HCT116 (cell line): Measurements from ENCODE around the gene HHAT. TPM values are rescaled to one million over a fixed set of nuclear protein-coding genes. Genes with fewer than 3 reads are reported as not detected.

Experiments
- ATAC-seq: fragments of 200-7000 bp; cut with Tn5 transposase; 2 replicates; pipeline ENCODE4 v1.9.1; 2020; ENCODE audit warnings: mild to moderate bottlenecking, moderate library complexity
- BruUV-seq: library from RNA; stranded (reverse); fragments of 400-500 nt; replicated peaks from 2 replicates; lab custom pipeline; 2021; lab: Mats Ljungman, UMichigan
- CTCF ChIA-PET: fragments of 300-600 bp; sonication (Branson Sonifier 250); formaldehyde crosslinking; loops from one replicate; lab custom pipeline; 2021; ENCODE audit warnings: antibody characterized with exemption; lab: Charles Lee
- POLR2A ChIA-PET: fragments of 300-600, 350-600 bp; sonication (Branson Sonifier 250); formaldehyde crosslinking; loops from one replicate; lab custom pipeline; 2021; ENCODE audit warnings: antibody characterized with exemption; lab: Charles Lee
- RAD21 ChIA-PET, 2 experiments: fragments of 300-600 bp; sonication (Branson Sonifier 250); formaldehyde crosslinking; loops; one replicate each; lab custom pipeline; 2023; ENCODE audit warnings: low total read pairs in 2 of 2; ENCODE audit not compliant: uncharacterized antibody in 2 of 2, unreplicated experiment in 2 of 2, low non-redundant PET in 1 of 2; lab: Charles Lee
- DNase-seq: peaks from one replicate; pipeline ENCODE4 v3.0.0-alpha.2; 2010; ENCODE audit warnings: low read depth, low spot score
- H2AFZ ChIP-seq: fragments of 200-600 bp; shearing (Covaris generic), sonication (generic); 2 replicates; pipeline ENCODE4 v1.6.1; 2017; ENCODE audit warnings: low read depth, mixed run types, mixed read lengths, antibody characterized with exemption, low read length; ENCODE audit not compliant: poor library complexity, severe bottlenecking
- H3K27ac ChIP-seq: 2 replicates; pipeline ENCODE4 v1.5.1; 2012; ENCODE audit warnings: low read depth, low read length
- H3K27me3 ChIP-seq: fragments of 200-600 bp; sonication (generic); 2 replicates; pipeline ENCODE4 v1.6.1; 2016; ENCODE audit warnings: mixed run types, low read length, mixed read lengths; ENCODE audit not compliant: insufficient read depth
- H3K36me3 ChIP-seq, 2 experiments: fragments of 200-500 bp in 1 of 2; fragments of 200-600 bp in 1 of 2; sonication (Bioruptor generic) in 1 of 2; sonication (generic) in 1 of 2; 2 replicates each; pipeline versions ENCODE4 v1.5.1 to v1.6.1; 2014 to 2016; ENCODE audit warnings: low read length in 2 of 2, inconsistent platforms in 1 of 2, mixed read lengths in 1 of 2, mixed run types in 1 of 2; ENCODE audit not compliant: insufficient read depth in 2 of 2, control insufficient read depth in 1 of 2
- H3K4me1 ChIP-seq, 2 experiments: fragments of 200-600 bp in 1 of 2; sonication (generic) in 1 of 2; 2 replicates each; pipeline versions ENCODE4 v1.5.1 to v1.6.1; 2012 to 2017; ENCODE audit warnings: low read length in 2 of 2, inconsistent platforms in 1 of 2, mild to moderate bottlenecking in 1 of 2, mixed read lengths in 1 of 2, mixed run types in 1 of 2, moderate library complexity in 1 of 2; ENCODE audit not compliant: insufficient read depth in 2 of 2, control insufficient read depth in 1 of 2
- H3K4me2 ChIP-seq: fragments of 200-600 bp; sonication (generic); 2 replicates; pipeline ENCODE4 v1.6.1; 2017; ENCODE audit warnings: mixed run types, low read length, mixed read lengths
- H3K4me3 ChIP-seq, 2 experiments: fragments of 200-600 bp in 1 of 2; sonication (generic) in 1 of 2; replicated peaks in 1 of 2; 2 replicates each; pipeline ENCODE4 v1.5.1; 2011 to 2016; ENCODE audit warnings: low read length in 2 of 2, control low read depth in 1 of 2, low read depth in 1 of 2, mild to moderate bottlenecking in 1 of 2, mixed read lengths in 1 of 2, mixed run types in 1 of 2
- H3K79me2 ChIP-seq: fragments of 200-600 bp; sonication (generic); 2 replicates; pipeline ENCODE4 v1.6.1; 2017; ENCODE audit warnings: mild to moderate bottlenecking, mixed run types, low read length, moderate library complexity, mixed read lengths; ENCODE audit not compliant: insufficient read depth
- H3K9ac ChIP-seq: fragments of 200-600 bp; sonication (generic); 2 replicates; pipeline ENCODE4 v1.6.1; 2016; ENCODE audit warnings: low read length, mixed read lengths
- H3K9me2 ChIP-seq: fragments of 200-600 bp; sonication (generic), shearing (Covaris generic); 2 replicates; pipeline ENCODE4 v1.6.1; 2017; ENCODE audit warnings: mixed run types, mild to moderate bottlenecking, moderate library complexity; ENCODE audit not compliant: insufficient read depth
- H3K9me3 ChIP-seq, 2 experiments: fragments of 200-500 bp in 1 of 2; fragments of 200-600 bp in 1 of 2; sonication (Bioruptor generic) in 1 of 2; sonication (generic) in 1 of 2; 2 replicates each; pipeline ENCODE4 v1.6.1; 2014 to 2017; ENCODE audit warnings: low read length in 2 of 2, mixed read lengths in 2 of 2, inconsistent platforms in 1 of 2, low read depth in 1 of 2, mild to moderate bottlenecking in 1 of 2, mixed run types in 1 of 2, moderate library complexity in 1 of 2; ENCODE audit not compliant: control insufficient read depth in 1 of 2, insufficient read depth in 1 of 2
- H4K20me1 ChIP-seq: fragments of 200-600 bp; sonication (generic), shearing (Covaris generic); 2 replicates; pipeline ENCODE4 v1.6.1; 2017; ENCODE audit warnings: mixed run types, mild to moderate bottlenecking, moderate library complexity; ENCODE audit not compliant: insufficient read depth
- CBX3 ChIP-seq: IDR thresholded peaks from 2 replicates; pipeline ENCODE4 v1.6.1; 2012; ENCODE audit warnings: low read depth
- ELF1 ChIP-seq: IDR thresholded peaks from 2 replicates; pipeline ENCODE4 v1.6.1; 2012; ENCODE audit warnings: low read depth, borderline replicate concordance
- EZH2phosphoT487 ChIP-seq: fragments of 200-600 bp; IDR thresholded peaks from 2 replicates; pipeline ENCODE4 v1.6.1; 2018; ENCODE audit warnings: antibody characterized with exemption, borderline replicate concordance
- FOSL1 ChIP-seq: IDR thresholded peaks from 2 replicates; pipeline ENCODE4 v1.6.1; 2012; ENCODE audit warnings: low read depth
- MAX ChIP-seq: IDR thresholded peaks from 2 replicates; pipeline ENCODE4 v1.6.1; 2012
- POLR2A ChIP-seq: IDR thresholded peaks from 2 replicates; pipeline ENCODE4 v1.7.0; 2011; ENCODE audit warnings: borderline replicate concordance; ENCODE audit not compliant: insufficient read depth, insufficient read length; ENCODE audit errors: extremely low read depth
- RAD21 ChIP-seq: IDR thresholded peaks from 2 replicates; pipeline ENCODE4 v1.6.1; 2012; ENCODE audit warnings: low read depth, mild to moderate bottlenecking
- ZBTB33 ChIP-seq: IDR thresholded peaks from 2 replicates; pipeline ENCODE4 v1.6.1; 2011; ENCODE audit warnings: mild to moderate bottlenecking, low read length, moderate library complexity; ENCODE audit not compliant: insufficient replicate concordance; ENCODE audit errors: extremely low read depth
- ZNF274 ChIP-seq: fragments of 200-500 bp; sonication (Bioruptor generic); IDR thresholded peaks from 2 replicates; pipeline ENCODE4 v1.6.1; 2014; ENCODE audit warnings: mild to moderate bottlenecking, low read depth, low read length, inconsistent platforms
- intact Hi-C: fragments of 100-400 bp; cut with micrococcal nuclease; formaldehyde crosslinking; loops from 2 replicates; pipeline ENCODE4 v1.10.0; 2022
- total RNA-seq: library from RNA; stranded (reverse); gene quantifications from one replicate; pipeline ENCODE4 v1.2.1, GENCODE V29; 2021; ENCODE audit not compliant: unreplicated experiment

Gene HHAT
- total RNA-seq, 1 experiment from 2014 or later, result 2.7 TPM

- Histone ChIP-seq H3K79me2 (no peaks in the 10 kb centered on the region), H3K4me2 (no peak overlapping the region), H3K9ac (no peak overlapping the region), H3K4me1 (no peaks in the 10 kb centered on the region), H3K27me3 (peaks cover 16% of the 10 kb centered on the region), H4K20me1 (no peaks in the 10 kb centered on the region), H3K27ac (no peak overlapping the region), H2AFZ (no peak overlapping the region), H3K9me2 (no peaks in the 10 kb centered on the region), H3K36me3 (no peaks in the 10 kb centered on the region), H3K4me3 (no peak overlapping the region), H3K9me3 (no peaks in the 10 kb centered on the region)
- RAD21 ChIA-PET, result no interaction called here
- POLR2A ChIA-PET, result no interaction called here
- no peak for TF ChIP-seq CBX3
- no peak for TF ChIP-seq ZBTB33
- TF ChIP-seq ZNF274, result no peak
- no peak for TF ChIP-seq ELF1
- no peak for TF ChIP-seq EZH2phosphoT487
- no peak for TF ChIP-seq RAD21
- no peak for TF ChIP-seq POLR2A
- TF ChIP-seq FOSL1, result no peak
- TF ChIP-seq MAX, result no peak
- BruUV-seq, result no TSS peak
- intact Hi-C loops, result no loop called here
- ATAC-seq, result no peak
- CTCF ChIA-PET, result no interaction called here
- DNase-seq, result no peak
Measured at GRCh38 chr1:210541680-210542358, 213.1 kb downstream of the HHAT start.
